Sigmoid colon (tissue), 7 donors: ENCODE measurements around the gene S100A10. TPM values are rescaled to one million over a fixed set of nuclear protein-coding genes. Genes with fewer than 3 reads are reported as not detected.

ENCODE experiments used
- DNase-seq: peaks from one replicate; pipeline ENCODE4 v3.0.0-alpha.2; 2019
- H3K27ac ChIP-seq, 4 donors: fragments of 200-600 bp; sonication (generic); one replicate each; pipeline ENCODE4 v1.5.1; 2016 to 2019; ENCODE audit warnings: mild to moderate bottlenecking in 1 of 4
- H3K27me3 ChIP-seq, 3 donors: fragments of 200-600 bp; sonication (generic); one replicate each; pipeline ENCODE4 v1.5.1; 2019; ENCODE audit warnings: mild to moderate bottlenecking in 1 of 3
- H3K36me3 ChIP-seq, 4 donors: fragments of 200-600 bp; sonication (generic); one replicate each; pipeline ENCODE4 v1.5.1; 2016 to 2019
- H3K4me1 ChIP-seq, 4 donors: fragments of 200-600 bp; sonication (generic); one replicate each; pipeline ENCODE4 v1.5.1; 2017 to 2019
- H3K4me3 ChIP-seq, 4 donors: fragments of 200-600 bp; sonication (generic); one replicate each; pipeline ENCODE4 v1.5.1; 2017 to 2019; ENCODE audit warnings: mild to moderate bottlenecking in 2 of 4, moderate library complexity in 1 of 4
- H3K9me3 ChIP-seq, 4 donors: fragments of 200-600 bp in 3 of 4; sonication (generic) in 3 of 4; one replicate each; pipeline versions ENCODE4 v1.5.1 to v1.6.1; 2013 to 2019
- CTCF ChIP-seq, 4 experiments: fragments of 450-650 bp in 3 of 4; fragments of 200-600 bp in 1 of 4; IDR thresholded peaks; one replicate each; pipeline ENCODE4 v1.5.1; 2016 to 2019; ENCODE audit warnings: antibody characterized with exemption in 4 of 4, mild to moderate bottlenecking in 3 of 4, moderate library complexity in 2 of 4
- EP300 ChIP-seq, 4 donors: sonication (generic); formaldehyde crosslinking; IDR thresholded peaks; one replicate each; pipeline ENCODE4 v1.6.1; 2017; ENCODE audit warnings: antibody characterized with exemption in 4 of 4
- POLR2A ChIP-seq, 2 donors: fragments of 450-650 bp; IDR thresholded peaks; one replicate each; pipeline ENCODE4 v1.6.1; 2016; ENCODE audit warnings: antibody characterized with exemption in 2 of 2, mild to moderate bottlenecking in 2 of 2, moderate library complexity in 2 of 2
- POLR2AphosphoS5 ChIP-seq, 4 donors: sonication (generic); formaldehyde crosslinking; IDR thresholded peaks; one replicate each; pipeline ENCODE4 v1.6.1; 2017; ENCODE audit warnings: antibody characterized with exemption in 4 of 4
- WGBS, 2 donors: extraction: QIAGEN DNeasy Blood & Tissue Kit; methylation state at CpG; one replicate each; pipeline ENCODE4 v1.1.7; 2013; 5-methylcytosine and 5-hydroxymethylcytosine counted together
- intact Hi-C: fragments of 100-400 bp; cut with DNase I; formaldehyde crosslinking; loops from one replicate; pipeline ENCODE4 v1.15.1; 2023
- polyA plus RNA-seq, 3 donors: library from polyadenylated mRNA; stranded (reverse); fragments of 200-250 nt; gene quantifications; one replicate each; pipeline ENCODE4 v1.2.3, GENCODE V29; 2013
- total RNA-seq, 4 donors: library from RNA; depleted of rRNA; stranded (reverse); fragments of >200 nt; gene quantifications; one replicate each; pipeline ENCODE4 v1.1.0, GENCODE V29; 2016
- donor health status: healthy with polysubstance abuse.
- donor health status: Bipolar disorder and iron deficiency.
- donor health status: healthy.

S100A10 gene
- total and polyA plus RNA-seq, 7 donors, result 20.2 to 1,816 (median 57.9) TPM

DNA sequence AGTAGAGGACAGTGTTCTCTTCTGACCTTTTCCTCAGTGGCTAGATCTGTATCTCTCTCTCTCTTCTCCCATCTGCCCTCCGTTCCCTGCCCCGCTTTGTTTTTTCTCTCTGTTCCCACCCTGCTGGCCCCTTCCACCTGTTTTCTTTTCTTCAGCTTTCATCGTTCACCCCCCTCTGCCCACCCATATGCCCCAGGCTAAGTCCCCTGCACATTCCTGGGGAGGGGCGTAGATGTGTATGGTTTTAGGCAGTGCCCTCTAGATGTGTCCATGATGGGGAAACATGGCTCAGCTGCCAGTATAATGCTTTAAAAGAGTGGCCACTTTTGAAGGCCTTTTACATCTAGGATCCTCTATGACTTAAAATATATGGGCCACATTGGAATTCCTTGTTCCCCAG, 29.6 kb upstream of the S100A10 start:
- H3K27me3 ChIP-seq, result no peaks in the 10 kb centered on the region
- no peaks in the 10 kb centered on the region for H3K9me3 ChIP-seq
- no peaks in the 10 kb centered on the region for H3K4me1 ChIP-seq
- no peak for DNase-seq
- H3K36me3 ChIP-seq, result no peaks in the 10 kb centered on the region
- H3K27ac ChIP-seq, result no peak overlapping the region
- WGBS, 2 donors, result 91 to 95% methylated on average over 4 of the region's 4 CpGs
- intact Hi-C loops, result no loop called here
- no peak overlapping the region for H3K4me3 ChIP-seq
- TF ChIP-seq CTCF (IDR thresholded peaks at IDR 0.05) (no peak), EP300 (IDR thresholded peaks at IDR 0.05) (no peak), POLR2A (IDR thresholded peaks at IDR 0.05) (no peak), POLR2AphosphoS5 (IDR thresholded peaks at IDR 0.05) (no peak)

GRCh38 chr1:152022474-152022873, 28.8 kb upstream of the S100A10 start:
- H3K27ac ChIP-seq, result no peak overlapping the region
- DNase-seq, result no peak
- H3K4me1 ChIP-seq, result no peaks in the 10 kb centered on the region
- no peaks in the 10 kb centered on the region for H3K36me3 ChIP-seq
- intact Hi-C loops, result no loop called here
- H3K27me3 ChIP-seq, result no peaks in the 10 kb centered on the region
- no peaks in the 10 kb centered on the region for H3K9me3 ChIP-seq
- TF ChIP-seq POLR2AphosphoS5 (IDR thresholded peaks at IDR 0.05) (no peak), CTCF (IDR thresholded peaks at IDR 0.05) (no peak), POLR2A (IDR thresholded peaks at IDR 0.05) (no peak), EP300 (IDR thresholded peaks at IDR 0.05) (no peak)
- 77 to 78% methylated on average over 3 of the region's 3 CpGs for WGBS, 2 donors
- H3K4me3 ChIP-seq, result no peak overlapping the region

DNA sequence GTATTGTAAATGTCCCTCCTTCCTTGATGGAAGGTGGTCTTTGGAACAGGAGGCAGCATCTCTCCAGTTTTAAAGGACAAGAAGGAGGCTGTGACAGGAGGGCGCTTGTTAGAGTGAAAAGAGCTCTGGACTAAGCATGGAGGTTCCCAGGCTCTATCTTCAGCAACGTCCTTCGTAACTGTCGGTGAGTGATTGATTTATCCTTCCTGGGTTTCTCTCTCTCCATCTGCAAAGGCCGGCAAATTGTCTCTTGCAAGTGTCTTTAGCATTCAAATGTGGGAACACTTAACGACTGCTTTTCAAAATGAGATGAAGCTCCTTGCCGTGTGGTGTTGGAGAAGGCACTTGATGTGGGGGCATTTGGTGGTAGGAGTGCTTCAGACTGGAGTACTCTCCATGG, 27.9 kb upstream of the S100A10 start:
- DNase-seq, result no peak
- H3K9me3 ChIP-seq, result no peaks in the 10 kb centered on the region
- TF ChIP-seq EP300 (IDR thresholded peaks at IDR 0.05) (no peak), POLR2AphosphoS5 (IDR thresholded peaks at IDR 0.05) (no peak), POLR2A (IDR thresholded peaks at IDR 0.05) (no peak), CTCF (IDR thresholded peaks at IDR 0.05) (no peak)
- H3K36me3 ChIP-seq, result no peaks in the 10 kb centered on the region
- 89 to 93% methylated on average over 7 of the region's 7 CpGs for WGBS, 2 donors
- H3K27ac ChIP-seq, result no peak overlapping the region
- H3K4me3 ChIP-seq, result no peak overlapping the region
- no peaks in the 10 kb centered on the region for H3K27me3 ChIP-seq
- intact Hi-C loops, result no loop called here
- no peaks in the 10 kb centered on the region for H3K4me1 ChIP-seq

- no peaks in the 10 kb centered on the region for H3K9me3 ChIP-seq
- no peaks in the 10 kb centered on the region for H3K36me3 ChIP-seq
- H3K4me3 ChIP-seq, result no peak overlapping the region
- no peaks in the 10 kb centered on the region for H3K27me3 ChIP-seq
- no peaks in the 10 kb centered on the region for H3K4me1 ChIP-seq
- TF ChIP-seq POLR2AphosphoS5 (IDR thresholded peaks at IDR 0.05) (no peak), CTCF (IDR thresholded peaks at IDR 0.05) (no peak), POLR2A (IDR thresholded peaks at IDR 0.05) (no peak), EP300 (IDR thresholded peaks at IDR 0.05) (no peak)
- intact Hi-C loops, result no loop called here
- no peak overlapping the region for H3K27ac ChIP-seq
- 70 to 72% methylated on average over 3 of the region's 3 CpGs for WGBS, 2 donors
- no peak for DNase-seq
Measured at GRCh38 chr1:152020849-152021248, 27.2 kb upstream of the S100A10 start.

DNA sequence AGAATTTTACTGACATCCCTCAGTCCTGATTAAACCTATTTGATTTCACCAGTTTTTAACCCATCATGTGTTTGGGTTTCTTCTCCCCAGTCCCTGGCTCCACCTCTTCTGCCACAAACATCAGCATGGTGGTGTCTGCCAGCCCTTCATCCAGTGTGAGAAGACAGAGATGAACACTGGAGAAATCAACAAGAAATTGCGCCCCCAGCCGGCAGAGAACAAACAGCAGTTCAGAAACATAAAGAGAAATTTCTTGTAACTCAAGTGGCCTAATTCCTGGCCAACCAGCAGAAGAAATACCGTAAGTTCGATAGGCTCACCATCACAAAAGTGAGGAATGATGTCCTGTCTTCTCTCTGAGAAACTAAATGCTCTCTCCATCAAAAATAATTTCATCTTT, 24.9 kb upstream of the S100A10 start:
- Histone ChIP-seq H3K27me3 (peaks cover 0 to 4% (median 0%) of the 10 kb centered on the region in 3 donors), H3K9me3 (no peaks in the 10 kb centered on the region), H3K4me1 (no peaks in the 10 kb centered on the region), H3K4me3 (no peak overlapping the region), H3K27ac (no peak overlapping the region), H3K36me3 (no peaks in the 10 kb centered on the region)
- intact Hi-C loops, result no loop called here
- no peak for DNase-seq
- TF ChIP-seq EP300 (IDR thresholded peaks at IDR 0.05), result no peak
- TF ChIP-seq POLR2A (IDR thresholded peaks at IDR 0.05), result no peak
- no peak for TF ChIP-seq CTCF (IDR thresholded peaks at IDR 0.05)
- no peak for TF ChIP-seq POLR2AphosphoS5 (IDR thresholded peaks at IDR 0.05)
- 56 to 61% methylated on average over 4 of the region's 4 CpGs for WGBS, 2 donors
